GM21360 (cell line): Measurements from ENCODE around the gene DDR2.
A peak's percentile ranks its signal among the peaks of the same experiment; 100 is the strongest.

Experiments used
- ATAC-seq: cut with Tn5 transposase; IDR thresholded peaks from one replicate; pipeline ENCODE4 v1.9.1; 2021; ENCODE audit warnings: mild to moderate bottlenecking, moderate library complexity; ENCODE audit not compliant: unreplicated experiment

The DDR2 gene

DNA sequence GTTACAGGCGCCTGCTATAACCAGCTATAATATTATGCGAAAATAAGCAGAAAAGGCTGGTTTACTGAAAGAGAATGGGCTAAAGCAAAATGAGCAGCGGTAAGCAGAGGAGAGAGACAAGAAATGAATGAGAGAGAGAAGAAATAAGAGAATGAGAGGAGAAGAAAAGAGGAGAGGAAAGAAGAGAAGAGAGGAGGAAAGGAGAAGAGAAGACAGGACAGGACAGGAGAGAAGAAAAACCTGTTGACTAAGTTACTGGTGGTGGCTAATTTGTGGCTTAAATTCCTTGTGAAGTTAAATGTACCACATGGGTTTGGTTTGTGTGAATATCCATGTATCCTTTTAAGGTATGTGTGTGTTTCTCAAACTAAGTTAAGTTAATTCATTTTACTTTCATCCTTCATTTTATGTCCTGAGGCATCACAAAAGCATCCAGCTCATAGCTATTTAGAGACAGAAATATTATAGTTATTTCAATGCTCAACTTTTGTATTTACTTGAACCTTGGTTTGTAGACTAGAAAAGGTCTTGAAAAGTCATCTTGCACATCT lies 3.1 kb upstream of the DDR2 start:
- no peak for ATAC-seq

GRCh38 chr1:162629651-162630050 lies 2.6 kb upstream of the DDR2 start:
- ATAC-seq = no peak

GRCh38 chr1:162631546-162632191 lies 595 bp upstream of the DDR2 start:
- no peak for ATAC-seq

- ATAC-seq = no peak
These were observed 425 bp downstream of the DDR2 start for GRCh38 chr1:162632698-162633080.

DNA sequence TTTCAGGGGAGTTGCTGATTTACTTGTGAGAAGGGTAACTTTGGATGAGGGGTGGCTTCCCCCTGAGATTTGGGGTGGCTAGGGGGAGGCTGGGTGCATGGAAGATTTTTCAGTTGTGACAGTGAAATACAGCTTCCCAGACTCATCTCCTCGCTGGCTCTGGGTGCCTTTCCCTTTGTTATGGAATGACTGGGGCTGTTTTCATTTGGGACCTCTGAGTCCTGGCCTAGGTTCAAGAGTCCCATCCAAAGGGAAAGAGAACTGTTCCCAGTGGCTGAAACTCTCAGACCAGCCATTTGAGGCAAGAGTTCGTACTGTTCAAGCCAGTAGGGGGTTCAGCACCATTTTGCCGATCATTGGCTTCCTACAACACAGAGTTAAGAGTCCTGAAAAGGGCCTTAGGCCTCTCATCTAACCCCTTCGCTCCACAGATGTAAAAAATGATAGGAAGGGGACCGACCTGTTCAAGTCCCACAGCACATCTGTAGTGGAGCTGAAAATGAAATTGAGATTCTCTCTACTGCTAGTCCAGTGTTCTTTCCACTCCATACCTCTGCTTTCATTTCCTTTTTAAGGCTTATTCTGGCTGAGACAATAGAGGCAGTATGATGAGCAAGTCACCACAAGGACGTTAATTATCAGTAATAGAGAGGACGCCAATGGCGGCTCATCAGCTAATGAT lies 958 bp downstream of the DDR2 start:
- ATAC-seq = peak; percentile 60

DNA sequence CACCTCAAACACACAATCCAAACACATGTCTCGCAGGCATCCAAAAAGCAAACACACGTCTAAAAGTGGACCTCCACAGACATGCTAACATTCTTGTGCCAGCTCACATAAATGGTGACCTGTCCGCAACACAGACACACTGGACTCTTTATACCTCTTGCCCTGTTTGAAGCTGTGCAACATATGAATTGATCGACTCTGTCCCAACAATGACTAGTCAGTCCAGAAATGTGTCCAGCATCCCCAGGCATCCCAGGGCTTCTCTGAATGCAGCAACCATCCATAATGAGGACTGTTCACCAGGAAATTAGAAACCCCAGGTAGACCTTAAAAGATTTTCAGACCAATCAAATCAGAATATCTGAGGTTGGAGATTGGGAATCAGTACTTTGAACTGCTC lies 3.2 kb downstream of the DDR2 start:
- no peak for ATAC-seq

DNA sequence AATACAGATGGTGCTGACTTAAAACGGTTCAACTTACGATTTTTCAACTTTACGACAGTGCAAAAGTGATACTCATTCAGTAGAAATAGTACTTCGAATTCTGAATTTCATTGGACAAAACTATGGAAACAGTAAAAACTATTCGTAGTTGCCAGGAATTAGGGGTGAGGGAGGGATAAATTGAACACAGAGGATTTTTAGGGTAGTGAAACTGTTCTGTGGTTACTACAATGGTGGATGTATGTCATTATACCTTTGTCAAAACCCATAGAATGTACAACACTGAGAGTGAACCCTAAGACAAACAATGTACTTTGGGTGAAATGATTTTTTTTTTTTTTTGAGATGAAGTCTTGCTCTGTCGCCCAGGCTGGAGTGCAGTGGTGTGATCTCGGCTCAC lies 7.5 kb downstream of the DDR2 start:
- peak; percentile 76 for ATAC-seq

GRCh38 chr1:162641114-162641513 lies 8.8 kb downstream of the DDR2 start:
- ATAC-seq = no peak

GRCh38 chr1:162644986-162645314 lies 12.7 kb downstream of the DDR2 start:
- no peak for ATAC-seq

- no peak for ATAC-seq
These were observed 13.4 kb downstream of the DDR2 start for GRCh38 chr1:162645666-162646065.

GRCh38 chr1:162649583-162649982 lies 17.3 kb downstream of the DDR2 start:
- no peak for ATAC-seq

DNA sequence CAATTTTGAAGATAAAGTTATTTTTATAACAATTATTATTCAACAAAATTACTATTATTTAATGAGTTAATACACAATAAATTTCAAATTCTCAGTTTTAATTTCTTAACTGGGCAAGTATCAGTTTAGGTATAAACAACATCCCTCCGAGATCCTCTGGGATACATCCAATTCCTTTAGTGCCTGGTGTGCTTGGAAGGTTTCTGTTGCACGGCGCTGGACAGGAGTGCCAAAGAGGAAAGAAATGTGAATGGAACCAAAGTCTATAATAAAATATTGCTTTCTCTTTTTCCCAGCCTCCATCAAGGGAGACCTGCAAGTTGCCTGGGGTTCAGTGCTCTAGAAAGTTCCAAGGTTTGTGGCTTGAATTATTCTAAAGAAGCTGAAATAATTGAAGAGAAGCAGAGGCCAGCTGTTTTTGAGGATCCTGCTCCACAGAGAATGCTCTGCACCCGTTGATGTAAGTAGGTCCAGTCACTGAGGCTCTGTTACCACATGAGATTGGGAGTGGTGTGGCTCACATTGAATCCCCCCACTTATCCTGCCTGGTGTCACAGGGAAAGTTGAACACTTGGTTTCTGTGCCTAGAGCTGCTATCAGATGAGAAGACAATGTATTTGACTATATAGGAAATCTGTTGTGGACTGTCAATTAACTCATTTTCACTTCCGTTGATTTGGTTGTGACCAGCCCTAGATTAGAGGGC lies 22.8 kb downstream of the DDR2 start:
- no peak for ATAC-seq

- ATAC-seq = no peak
These were observed 24.0 kb downstream of the DDR2 start for GRCh38 chr1:162656266-162656665.

GRCh38 chr1:162660574-162660973 lies 28.3 kb downstream of the DDR2 start:
- ATAC-seq = no peak

GRCh38 chr1:162661336-162661735 lies 29.1 kb downstream of the DDR2 start:
- no peak for ATAC-seq

GRCh38 chr1:162662013-162662412 lies 29.7 kb downstream of the DDR2 start:
- ATAC-seq = no peak

GRCh38 chr1:162663086-162663485 lies 30.8 kb downstream of the DDR2 start:
- peak; percentile 87 for ATAC-seq

DNA sequence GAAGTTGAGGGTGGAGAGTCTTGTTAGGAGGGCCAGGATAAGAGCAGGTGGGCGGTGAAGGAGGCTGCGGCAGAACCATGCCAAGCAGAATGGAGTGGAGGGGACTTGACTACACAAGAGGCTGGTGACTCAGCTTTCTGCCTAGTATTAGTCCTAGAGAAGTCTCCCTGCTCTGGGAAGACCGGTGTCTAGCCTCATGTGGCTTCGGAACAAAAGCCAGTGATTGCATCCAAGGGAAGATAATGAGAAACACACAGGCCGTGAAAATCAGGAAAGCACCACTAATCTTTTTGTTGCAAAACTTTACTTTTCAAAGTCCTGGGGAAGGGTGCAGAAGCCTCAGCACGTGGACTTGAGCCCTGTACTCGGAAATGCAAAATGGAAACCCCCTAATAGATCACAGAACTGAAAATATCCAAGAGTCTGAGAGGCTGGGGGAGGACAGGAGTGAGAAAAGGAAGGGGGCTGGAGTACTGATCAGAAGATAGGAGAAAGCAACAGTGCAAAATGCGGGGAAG lies 31.4 kb downstream of the DDR2 start:
- peak; percentile 26 for ATAC-seq

DNA sequence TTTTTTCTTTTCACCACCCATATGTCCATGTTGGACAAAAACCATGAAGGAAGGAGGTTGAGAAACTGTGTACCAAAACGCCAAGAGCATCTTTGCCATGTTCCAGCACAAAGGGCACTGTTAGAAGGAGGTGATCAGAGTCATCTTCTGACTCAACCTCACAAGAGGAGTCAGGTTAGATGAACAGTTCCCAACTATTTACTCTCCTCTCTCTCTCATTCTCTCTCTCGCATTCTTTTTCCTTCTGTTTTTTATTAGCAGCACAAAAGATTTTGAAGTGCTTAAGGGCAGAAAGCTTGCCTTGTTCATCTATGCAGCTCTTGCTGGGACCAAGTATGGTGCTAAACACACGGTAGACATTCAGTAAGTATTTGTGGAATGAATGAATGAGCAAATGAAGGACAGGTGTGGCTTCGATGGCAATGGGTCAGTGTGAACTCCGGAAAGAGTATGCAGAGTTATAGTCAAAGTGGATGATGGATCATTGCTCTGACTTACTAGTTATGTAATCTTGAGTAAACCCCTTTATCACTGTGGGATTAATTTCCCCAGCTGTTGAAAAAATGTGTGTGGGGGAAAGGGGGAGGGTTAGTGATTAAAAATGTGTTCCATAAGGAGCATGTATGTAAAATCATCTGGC lies 33.9 kb downstream of the DDR2 start:
- ATAC-seq = no peak

DNA sequence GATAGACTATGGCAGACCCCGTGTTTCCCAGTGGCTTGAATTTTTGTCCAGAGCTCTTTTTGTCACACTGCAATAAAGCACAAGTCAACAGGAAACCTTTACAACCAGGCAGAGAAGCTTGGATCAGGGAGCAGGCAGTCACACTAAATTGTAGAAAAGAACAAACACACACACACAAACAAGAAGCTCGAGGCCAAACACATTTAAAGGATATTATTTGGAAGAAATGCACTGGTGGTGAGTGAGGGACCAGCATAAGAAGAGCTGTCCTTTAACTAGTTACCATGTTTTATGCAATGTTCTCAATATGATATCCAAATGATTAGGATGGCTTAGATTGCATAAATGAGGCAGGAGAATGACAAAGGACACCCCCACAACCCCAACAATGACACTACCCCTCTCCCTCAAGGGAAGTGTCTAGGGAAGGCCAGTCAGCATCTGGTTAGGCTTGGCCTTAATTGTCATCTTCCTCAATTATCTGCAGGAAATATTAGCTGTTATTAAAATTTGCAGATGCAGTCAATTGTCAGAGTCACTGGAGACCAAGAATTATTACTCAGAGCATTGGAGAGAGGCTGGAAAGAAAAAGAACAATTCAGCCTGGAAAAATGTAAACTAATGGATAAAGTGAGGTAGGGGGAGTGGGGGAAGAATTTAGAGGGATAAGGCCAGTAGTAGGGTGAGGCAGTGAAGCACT lies 35.3 kb downstream of the DDR2 start:
- no peak for ATAC-seq
